SK-N-SH treated with all-trans-retinoic acid at 6 μM for 48 hours (cell line): ENCODE results near the gene LCE3D.
"Not testable (repeated sequence)": the region's sequence is repeated elsewhere in the genome, so short reads cannot be mapped to it uniquely, and the experiment has no call there.

Source experiments
- ATAC-seq: fragments of 200-7000 bp; cut with Tn5 transposase; 3 replicates; pipeline ENCODE4 v1.9.1; 2020; ENCODE audit warnings: mild to moderate bottlenecking, moderate library complexity
- BACH2 ChIP-seq: fragments of 250-450 bp; sonication (Bioruptor Pico); IDR thresholded peaks from 2 replicates; pipeline ENCODE4 v1.9.0; 2021; ENCODE audit warnings: mild to moderate bottlenecking, borderline replicate concordance
- CSDC2 ChIP-seq: fragments of 250-450 bp; sonication (Bioruptor Pico); IDR thresholded peaks from 2 replicates; pipeline ENCODE4 v1.5.0; 2020; ENCODE audit warnings: mild to moderate bottlenecking, moderate library complexity
- GLIS3 ChIP-seq: fragments of 250-450 bp; sonication (Bioruptor Pico); IDR thresholded peaks from 2 replicates; pipeline ENCODE4 v1.5.0; 2020; ENCODE audit warnings: mild to moderate bottlenecking, moderate library complexity
- ISL1 ChIP-seq: fragments of 250-450 bp; sonication (Bioruptor Pico); IDR thresholded peaks from 2 replicates; pipeline ENCODE4 v2.1.2; 2022; ENCODE audit warnings: mild to moderate bottlenecking, moderate library complexity
- OSR1 ChIP-seq: fragments of 250-450 bp; sonication (Bioruptor Pico); IDR thresholded peaks from 2 replicates; pipeline ENCODE4 v1.8.0; 2022; ENCODE audit warnings: moderate library complexity, mild to moderate bottlenecking, inconsistent platforms
- RARB ChIP-seq: fragments of 250-450 bp; sonication (Bioruptor Pico); IDR thresholded peaks from 2 replicates; pipeline ENCODE4 v1.8.0; 2021; ENCODE audit warnings: mild to moderate bottlenecking, moderate library complexity
- SNAI2 ChIP-seq: fragments of 250-450 bp; sonication (Bioruptor Pico); IDR thresholded peaks from 2 replicates; pipeline ENCODE4 v1.5.0; 2020; ENCODE audit warnings: mild to moderate bottlenecking, moderate library complexity
- TOX ChIP-seq: fragments of 250-450 bp; sonication (Bioruptor Pico); IDR thresholded peaks from 2 replicates; pipeline ENCODE4 v1.8.0; 2021; ENCODE audit warnings: mild to moderate bottlenecking, moderate library complexity, borderline replicate concordance
- ZFP3 ChIP-seq: fragments of 250-450 bp; sonication (Bioruptor Pico); IDR thresholded peaks from 2 replicates; pipeline ENCODE4 v1.5.0; 2020; ENCODE audit warnings: mild to moderate bottlenecking, moderate library complexity
- ZFP30 ChIP-seq: fragments of 450-650 bp; formaldehyde crosslinking; IDR thresholded peaks from 2 replicates; pipeline ENCODE4 v1.5.0; 2022; ENCODE audit warnings: mild to moderate bottlenecking, moderate library complexity
- ZNF565 ChIP-seq: fragments of 450-650 bp; formaldehyde crosslinking; conservative IDR thresholded peaks from 2 replicates; pipeline ENCODE4 v1.5.0; 2020; ENCODE audit warnings: low read depth, mild to moderate bottlenecking, moderate library complexity
- ZNF70 ChIP-seq: fragments of 450-650 bp; formaldehyde crosslinking; IDR thresholded peaks from 2 replicates; pipeline ENCODE4 v1.5.0; 2020; ENCODE audit warnings: mild to moderate bottlenecking, moderate library complexity
- TF ChIP-seq, protein P1 (sequence below): fragments of 250-450 bp; sonication (Bioruptor Pico); IDR thresholded peaks from 2 replicates; pipeline ENCODE4 v1.5.1; 2020; ENCODE audit warnings: low read depth, mild to moderate bottlenecking, moderate library complexity
- TF ChIP-seq, protein P2 (sequence below): fragments of 250-450 bp; sonication (Bioruptor Pico); IDR thresholded peaks from 2 replicates; pipeline ENCODE4 v1.8.0; 2021; ENCODE audit warnings: low read depth, mild to moderate bottlenecking, moderate library complexity, borderline replicate concordance
- TF ChIP-seq, protein P3 (sequence below): fragments of 250-450 bp; sonication (Bioruptor Pico); IDR thresholded peaks from 2 replicates; pipeline ENCODE4 v1.5.0; 2020; ENCODE audit warnings: mild to moderate bottlenecking, moderate library complexity
- TF ChIP-seq, protein P4 (sequence below): fragments of 250-450 bp; sonication (Bioruptor Pico); IDR thresholded peaks from 2 replicates; pipeline ENCODE4 v1.8.0; 2020; ENCODE audit warnings: mild to moderate bottlenecking, moderate library complexity, borderline replicate concordance
- TF ChIP-seq, protein P5 (sequence below): fragments of 250-450 bp; sonication (Bioruptor Pico); IDR thresholded peaks from 2 replicates; pipeline ENCODE4 v1.5.1; 2021; ENCODE audit warnings: mild to moderate bottlenecking, moderate library complexity

The LCE3D gene

DNA sequence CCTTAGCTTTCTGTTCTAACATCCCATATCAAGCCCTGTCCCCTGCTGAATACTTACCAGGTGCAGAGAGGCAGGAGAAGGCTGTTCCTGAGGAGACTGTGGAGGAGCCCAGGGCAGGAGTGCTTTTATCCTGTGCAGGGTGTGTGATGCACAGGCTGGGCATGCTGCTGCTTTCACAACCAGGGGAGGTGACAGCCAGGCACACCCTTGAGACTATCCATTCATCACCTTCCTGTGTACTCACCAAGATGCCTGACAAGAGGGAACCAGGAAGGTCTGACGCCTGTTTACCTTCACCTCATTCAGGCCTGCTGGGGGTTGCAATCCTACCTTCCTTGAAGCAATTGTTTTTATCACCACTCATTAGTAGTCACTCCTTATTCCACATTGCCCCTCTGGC lies 13.6 kb downstream of the LCE3D start, which contains the start of gene LCE3E (continued):
- TF ChIP-seq, protein P1, sequence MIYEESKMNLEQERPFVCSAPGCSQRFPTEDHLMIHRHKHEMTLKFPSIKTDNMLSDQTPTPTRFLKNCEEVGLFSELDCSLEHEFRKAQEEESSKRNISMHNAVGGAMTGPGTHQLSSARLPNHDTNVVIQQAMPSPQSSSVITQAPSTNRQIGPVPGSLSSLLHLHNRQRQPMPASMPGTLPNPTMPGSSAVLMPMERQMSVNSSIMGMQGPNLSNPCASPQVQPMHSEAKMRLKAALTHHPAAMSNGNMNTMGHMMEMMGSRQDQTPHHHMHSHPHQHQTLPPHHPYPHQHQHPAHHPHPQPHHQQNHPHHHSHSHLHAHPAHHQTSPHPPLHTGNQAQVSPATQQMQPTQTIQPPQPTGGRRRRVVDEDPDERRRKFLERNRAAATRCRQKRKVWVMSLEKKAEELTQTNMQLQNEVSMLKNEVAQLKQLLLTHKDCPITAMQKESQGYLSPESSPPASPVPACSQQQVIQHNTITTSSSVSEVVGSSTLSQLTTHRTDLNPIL (CRISPR knock-in tag), result no peak

DNA sequence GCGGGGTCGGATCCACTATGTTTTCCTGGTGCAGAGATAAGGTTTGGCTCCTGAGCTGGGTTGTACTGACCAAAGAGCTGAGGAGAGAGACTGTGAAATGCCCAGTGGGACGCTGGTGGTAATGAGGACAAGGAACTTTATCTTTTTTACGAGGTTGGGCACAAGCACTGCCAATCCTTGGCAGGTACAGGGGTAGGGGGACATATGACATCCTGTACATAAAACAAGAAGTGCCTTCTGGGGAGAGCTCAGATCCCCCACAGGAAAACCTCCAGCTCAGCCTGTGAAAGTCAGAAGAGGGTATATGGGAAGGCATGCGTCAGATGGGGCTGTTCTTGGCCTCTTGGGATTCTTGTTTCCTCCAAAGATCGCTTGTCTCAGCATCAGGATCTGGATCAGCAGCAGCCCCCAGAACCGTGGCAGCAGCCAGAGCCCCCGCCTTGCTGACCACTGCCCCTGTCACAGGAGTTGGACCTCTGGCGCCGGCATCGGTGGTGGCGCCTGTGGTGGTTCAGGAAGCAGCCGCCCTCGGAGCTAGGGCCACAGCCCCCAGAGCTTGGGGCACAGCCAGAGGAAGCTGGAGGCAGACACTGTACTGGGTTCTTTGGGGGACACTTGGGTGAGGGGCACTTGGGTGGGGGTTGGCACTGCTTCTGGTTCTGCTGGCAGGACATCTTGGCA lies 14.6 kb downstream of the LCE3D start:
- TF ChIP-seq, protein P2, sequence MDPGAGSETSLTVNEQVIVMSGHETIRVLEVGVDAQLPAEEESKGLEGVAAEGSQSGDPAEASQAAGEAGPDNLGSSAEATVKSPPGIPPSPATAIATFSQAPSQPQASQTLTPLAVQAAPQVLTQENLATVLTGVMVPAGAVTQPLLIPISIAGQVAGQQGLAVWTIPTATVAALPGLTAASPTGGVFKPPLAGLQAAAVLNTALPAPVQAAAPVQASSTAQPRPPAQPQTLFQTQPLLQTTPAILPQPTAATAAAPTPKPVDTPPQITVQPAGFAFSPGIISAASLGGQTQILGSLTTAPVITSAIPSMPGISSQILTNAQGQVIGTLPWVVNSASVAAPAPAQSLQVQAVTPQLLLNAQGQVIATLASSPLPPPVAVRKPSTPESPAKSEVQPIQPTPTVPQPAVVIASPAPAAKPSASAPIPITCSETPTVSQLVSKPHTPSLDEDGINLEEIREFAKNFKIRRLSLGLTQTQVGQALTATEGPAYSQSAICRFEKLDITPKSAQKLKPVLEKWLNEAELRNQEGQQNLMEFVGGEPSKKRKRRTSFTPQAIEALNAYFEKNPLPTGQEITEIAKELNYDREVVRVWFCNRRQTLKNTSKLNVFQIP, result no peak
- TF ChIP-seq, protein P3, sequence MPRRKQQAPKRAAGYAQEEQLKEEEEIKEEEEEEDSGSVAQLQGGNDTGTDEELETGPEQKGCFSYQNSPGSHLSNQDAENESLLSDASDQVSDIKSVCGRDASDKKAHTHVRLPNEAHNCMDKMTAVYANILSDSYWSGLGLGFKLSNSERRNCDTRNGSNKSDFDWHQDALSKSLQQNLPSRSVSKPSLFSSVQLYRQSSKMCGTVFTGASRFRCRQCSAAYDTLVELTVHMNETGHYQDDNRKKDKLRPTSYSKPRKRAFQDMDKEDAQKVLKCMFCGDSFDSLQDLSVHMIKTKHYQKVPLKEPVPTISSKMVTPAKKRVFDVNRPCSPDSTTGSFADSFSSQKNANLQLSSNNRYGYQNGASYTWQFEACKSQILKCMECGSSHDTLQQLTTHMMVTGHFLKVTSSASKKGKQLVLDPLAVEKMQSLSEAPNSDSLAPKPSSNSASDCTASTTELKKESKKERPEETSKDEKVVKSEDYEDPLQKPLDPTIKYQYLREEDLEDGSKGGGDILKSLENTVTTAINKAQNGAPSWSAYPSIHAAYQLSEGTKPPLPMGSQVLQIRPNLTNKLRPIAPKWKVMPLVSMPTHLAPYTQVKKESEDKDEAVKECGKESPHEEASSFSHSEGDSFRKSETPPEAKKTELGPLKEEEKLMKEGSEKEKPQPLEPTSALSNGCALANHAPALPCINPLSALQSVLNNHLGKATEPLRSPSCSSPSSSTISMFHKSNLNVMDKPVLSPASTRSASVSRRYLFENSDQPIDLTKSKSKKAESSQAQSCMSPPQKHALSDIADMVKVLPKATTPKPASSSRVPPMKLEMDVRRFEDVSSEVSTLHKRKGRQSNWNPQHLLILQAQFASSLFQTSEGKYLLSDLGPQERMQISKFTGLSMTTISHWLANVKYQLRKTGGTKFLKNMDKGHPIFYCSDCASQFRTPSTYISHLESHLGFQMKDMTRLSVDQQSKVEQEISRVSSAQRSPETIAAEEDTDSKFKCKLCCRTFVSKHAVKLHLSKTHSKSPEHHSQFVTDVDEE (CRISPR knock-in tag), result no peak
- TF ChIP-seq OSR1 (CRISPR knock-in tag) (no peak), ZFP30 (CRISPR knock-in tag) (no peak), SNAI2 (CRISPR knock-in tag) (no peak), BACH2 (CRISPR knock-in tag) (no peak), ISL1 (CRISPR knock-in tag) (no peak), ZNF565 (CRISPR knock-in tag) (no peak), GLIS3 (CRISPR knock-in tag) (no peak), ZFP3 (CRISPR knock-in tag) (no peak), TOX (CRISPR knock-in tag) (no peak), ZNF70 (CRISPR knock-in tag) (no peak), CSDC2 (CRISPR knock-in tag) (no peak), RARB (CRISPR knock-in tag) (no peak)
- TF ChIP-seq, protein P4, sequence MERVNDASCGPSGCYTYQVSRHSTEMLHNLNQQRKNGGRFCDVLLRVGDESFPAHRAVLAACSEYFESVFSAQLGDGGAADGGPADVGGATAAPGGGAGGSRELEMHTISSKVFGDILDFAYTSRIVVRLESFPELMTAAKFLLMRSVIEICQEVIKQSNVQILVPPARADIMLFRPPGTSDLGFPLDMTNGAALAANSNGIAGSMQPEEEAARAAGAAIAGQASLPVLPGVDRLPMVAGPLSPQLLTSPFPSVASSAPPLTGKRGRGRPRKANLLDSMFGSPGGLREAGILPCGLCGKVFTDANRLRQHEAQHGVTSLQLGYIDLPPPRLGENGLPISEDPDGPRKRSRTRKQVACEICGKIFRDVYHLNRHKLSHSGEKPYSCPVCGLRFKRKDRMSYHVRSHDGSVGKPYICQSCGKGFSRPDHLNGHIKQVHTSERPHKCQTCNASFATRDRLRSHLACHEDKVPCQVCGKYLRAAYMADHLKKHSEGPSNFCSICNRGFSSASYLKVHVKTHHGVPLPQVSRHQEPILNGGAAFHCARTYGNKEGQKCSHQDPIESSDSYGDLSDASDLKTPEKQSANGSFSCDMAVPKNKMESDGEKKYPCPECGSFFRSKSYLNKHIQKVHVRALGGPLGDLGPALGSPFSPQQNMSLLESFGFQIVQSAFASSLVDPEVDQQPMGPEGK, result no peak
- TF ChIP-seq, protein P1 (CRISPR knock-in tag), result no peak
- TF ChIP-seq, all 23 proteins: peak for 0
- ATAC-seq, result no peak

DNA sequence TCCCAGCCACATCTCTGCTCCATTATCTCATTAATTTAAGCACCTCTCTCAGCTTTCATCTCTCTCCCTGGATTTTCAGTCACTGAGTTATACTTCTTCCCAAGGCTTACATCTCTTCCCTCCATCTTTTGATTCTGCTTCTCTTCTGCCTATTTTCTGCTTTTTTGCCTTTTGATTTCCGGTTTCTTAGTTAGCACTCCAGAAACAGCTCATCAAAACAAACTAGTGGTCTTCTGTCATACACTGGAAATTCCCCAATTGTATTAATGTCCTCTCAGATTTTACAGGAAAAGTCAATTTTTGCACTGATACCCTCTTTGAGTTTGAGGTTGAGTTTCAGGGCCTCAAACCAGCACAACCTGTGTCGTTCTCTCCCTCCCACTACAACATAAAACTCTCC lies 15.2 kb downstream of the LCE3D start:
- no peak for TF ChIP-seq CSDC2 (CRISPR knock-in tag)

DNA sequence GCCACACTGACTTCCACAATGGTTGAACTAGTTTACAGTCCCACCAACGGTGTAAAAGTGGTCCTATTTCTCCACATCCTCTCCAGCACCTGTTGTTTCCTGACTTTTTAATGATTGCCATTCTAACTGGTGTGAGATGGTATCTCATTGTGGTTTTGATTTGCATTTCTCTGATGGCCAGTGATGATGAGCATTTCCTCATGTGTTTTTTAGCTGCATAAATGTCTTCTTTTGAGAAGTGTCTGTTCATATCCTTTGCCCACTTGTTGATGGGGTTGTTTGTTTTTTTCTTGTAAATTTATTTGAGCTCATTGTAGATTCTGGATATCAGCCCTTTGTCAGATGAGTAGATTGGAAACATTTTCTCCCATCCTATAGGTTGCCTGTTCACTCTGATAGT lies 32.0 kb downstream of the LCE3D start:
- ATAC-seq, result not testable (repeated sequence)

More for the DNA sequence above, 15.2 kb downstream of the LCE3D start:
- ATAC-seq, result no peak

DNA sequence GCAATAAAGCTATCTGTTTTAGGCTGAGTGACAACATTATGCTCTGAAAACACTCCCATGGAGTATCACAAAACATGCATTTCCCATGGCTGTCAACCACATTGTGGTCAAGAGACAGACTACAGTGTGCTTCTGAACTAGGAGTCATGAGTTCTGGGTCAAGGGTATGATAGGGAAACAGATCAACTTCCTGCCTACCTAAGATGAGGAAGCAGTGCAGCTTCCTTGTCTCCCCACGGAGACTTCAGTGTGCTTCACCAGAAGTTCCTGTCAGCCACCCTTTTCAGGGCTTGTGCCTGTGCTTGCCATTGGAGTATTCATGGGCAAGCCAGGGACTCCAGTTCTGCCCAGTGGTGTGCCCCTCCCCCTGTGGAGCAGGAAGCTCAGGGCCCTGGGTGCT lies 33.6 kb downstream of the LCE3D start:
- TF ChIP-seq, protein P3 (CRISPR knock-in tag), result no peak
- TF ChIP-seq ZNF70 (CRISPR knock-in tag) (no peak), SNAI2 (CRISPR knock-in tag) (no peak), OSR1 (CRISPR knock-in tag) (no peak), BACH2 (CRISPR knock-in tag) (no peak)
- TF ChIP-seq, protein P5, sequence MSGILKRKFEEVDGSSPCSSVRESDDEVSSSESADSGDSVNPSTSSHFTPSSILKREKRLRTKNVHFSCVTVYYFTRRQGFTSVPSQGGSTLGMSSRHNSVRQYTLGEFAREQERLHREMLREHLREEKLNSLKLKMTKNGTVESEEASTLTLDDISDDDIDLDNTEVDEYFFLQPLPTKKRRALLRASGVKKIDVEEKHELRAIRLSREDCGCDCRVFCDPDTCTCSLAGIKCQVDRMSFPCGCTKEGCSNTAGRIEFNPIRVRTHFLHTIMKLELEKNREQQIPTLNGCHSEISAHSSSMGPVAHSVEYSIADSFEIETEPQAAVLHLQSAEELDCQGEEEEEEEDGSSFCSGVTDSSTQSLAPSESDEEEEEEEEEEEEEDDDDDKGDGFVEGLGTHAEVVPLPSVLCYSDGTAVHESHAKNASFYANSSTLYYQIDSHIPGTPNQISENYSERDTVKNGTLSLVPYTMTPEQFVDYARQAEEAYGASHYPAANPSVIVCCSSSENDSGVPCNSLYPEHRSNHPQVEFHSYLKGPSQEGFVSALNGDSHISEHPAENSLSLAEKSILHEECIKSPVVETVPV, result no peak
- no peak for ATAC-seq
